IMR-90 (cell line): Measurements from ENCODE around the gene HIF1AN.

Source experiments
- CTCF ChIP-seq: conservative IDR thresholded peaks from 2 replicates; pipeline ENCODE4 v1.5.1; 2012; ENCODE audit warnings: mild to moderate bottlenecking, low read depth, low read length, improper control_type of control experiment
- FOS ChIP-seq: fragments of 150-350 bp; IDR thresholded peaks from 2 replicates; pipeline ENCODE4 v1.6.1; 2016; ENCODE audit warnings: low read depth, low read length
- RCOR1 ChIP-seq: IDR thresholded peaks from 2 replicates; pipeline ENCODE4 v1.6.1; 2012; ENCODE audit warnings: mild to moderate bottlenecking, low read length, improper control_type of control experiment; ENCODE audit not compliant: insufficient replicate concordance
- SMC3 ChIP-seq: fragments of 150-350 bp; IDR thresholded peaks from 2 replicates; pipeline ENCODE4 v1.6.1; 2016; ENCODE audit warnings: low read depth, mild to moderate bottlenecking, antibody characterized with exemption, low read length, moderate library complexity
- USF2 ChIP-seq: fragments of 150-350 bp; IDR thresholded peaks from 2 replicates; pipeline ENCODE4 v1.6.1; 2017; ENCODE audit warnings: mild to moderate bottlenecking, antibody characterized with exemption, low read length, low read depth

GRCh38 chr10:100553929-100554328 lies 18.2 kb downstream of the HIF1AN start:
- TF ChIP-seq CTCF (no peak), SMC3 (no peak), FOS (no peak), RCOR1 (no peak), USF2 (no peak)
